CD8-positive, alpha-beta memory T cell (primary cell): ENCODE results near the gene SLC43A2. TPM values are rescaled to one million over a fixed set of nuclear protein-coding genes. Genes with fewer than 3 reads are reported as not detected.

ENCODE experiments used
- CTCF ChIA-PET: fragments of 350-600 bp; sonication (Branson Sonifier 250); formaldehyde crosslinking; loops from one replicate; lab custom pipeline; 2021; ENCODE audit warnings: antibody characterized with exemption; lab: Charles Lee
- POLR2A ChIA-PET: fragments of 350-600 bp; sonication (Branson Sonifier 250); formaldehyde crosslinking; loops from one replicate; lab custom pipeline; 2021; ENCODE audit warnings: antibody characterized with exemption; lab: Charles Lee
- DNase-seq, 5 donors: peaks; one replicate each; pipeline versions ENCODE4 v3.0.0 to v3.0.0-alpha.2; 2020 to 2022; ENCODE audit warnings: mixed read lengths in 1 of 5
- H3K27ac ChIP-seq: one replicate; pipeline ENCODE4 v1.7.0; 2013; ENCODE audit warnings: low read depth, mild to moderate bottlenecking, low read length, moderate library complexity
- H3K27me3 ChIP-seq: 2 replicates; pipeline ENCODE4 v1.7.0; 2013; ENCODE audit warnings: low read length, mild to moderate bottlenecking; ENCODE audit not compliant: insufficient read depth, poor library complexity, severe bottlenecking
- H3K36me3 ChIP-seq: 2 replicates; pipeline ENCODE4 v1.7.0; 2013; ENCODE audit warnings: mild to moderate bottlenecking, low read length, moderate library complexity; ENCODE audit not compliant: insufficient read depth
- H3K4me1 ChIP-seq: 2 replicates; pipeline ENCODE4 v1.7.0; 2013; ENCODE audit warnings: mild to moderate bottlenecking, low read length, moderate library complexity; ENCODE audit not compliant: insufficient read depth
- H3K4me3 ChIP-seq: 2 replicates; pipeline ENCODE4 v1.7.0; 2013; ENCODE audit warnings: mild to moderate bottlenecking, low read length
- H3K9me3 ChIP-seq: 2 replicates; pipeline ENCODE4 v1.7.0; 2013; ENCODE audit warnings: mild to moderate bottlenecking, low read length
- H3K27ac Mint-ChIP-seq, 8 donors: one replicate each; pipeline ENCODE4 v1.8.0; 2020 to 2021; ENCODE audit warnings: mixed read lengths in 8 of 8, mild to moderate bottlenecking in 6 of 8, inconsistent platforms in 3 of 8, moderate library complexity in 3 of 8
- H3K27me3 Mint-ChIP-seq, 2 donors: one replicate each; pipeline ENCODE4 v1.8.0; 2020 to 2021; ENCODE audit warnings: mixed read lengths in 2 of 2, mild to moderate bottlenecking in 1 of 2, moderate library complexity in 1 of 2
- H3K36me3 Mint-ChIP-seq, 3 donors: one replicate each; pipeline ENCODE4 v1.8.0; 2020 to 2021; ENCODE audit warnings: mixed read lengths in 3 of 3, inconsistent platforms in 1 of 3, mild to moderate bottlenecking in 1 of 3
- H3K4me1 Mint-ChIP-seq, 3 donors: one replicate each; pipeline ENCODE4 v1.8.0; 2020 to 2021; ENCODE audit warnings: mixed read lengths in 3 of 3, inconsistent platforms in 1 of 3, mild to moderate bottlenecking in 1 of 3
- H3K4me3 Mint-ChIP-seq, 7 donors: one replicate each; pipeline ENCODE4 v1.8.0; 2020 to 2021; ENCODE audit warnings: mixed read lengths in 7 of 7, mild to moderate bottlenecking in 6 of 7, moderate library complexity in 4 of 7, inconsistent platforms in 2 of 7
- H3K9me3 Mint-ChIP-seq, 5 donors: one replicate each; pipeline ENCODE4 v1.8.0; 2020 to 2022; ENCODE audit warnings: mixed read lengths in 5 of 5, mild to moderate bottlenecking in 3 of 5, moderate library complexity in 2 of 5, inconsistent platforms in 1 of 5
- polyA plus RNA-seq: library from polyadenylated mRNA; unstranded; fragments of 300-500 nt; fragmentation: Illumina TruSeq; gene quantifications from one replicate; pipeline ENCODE4 v1.2.3, GENCODE V29; 2021
- total RNA-seq, 2 experiments: library from RNA; stranded (reverse); gene quantifications; one replicate each; pipeline ENCODE4 v1.2.3, GENCODE V29; 2021

Gene SLC43A2
- total and polyA plus RNA-seq, 3 experiments from 2014 or later = 1.6 to 10.2 (median 9.0) TPM

DNA sequence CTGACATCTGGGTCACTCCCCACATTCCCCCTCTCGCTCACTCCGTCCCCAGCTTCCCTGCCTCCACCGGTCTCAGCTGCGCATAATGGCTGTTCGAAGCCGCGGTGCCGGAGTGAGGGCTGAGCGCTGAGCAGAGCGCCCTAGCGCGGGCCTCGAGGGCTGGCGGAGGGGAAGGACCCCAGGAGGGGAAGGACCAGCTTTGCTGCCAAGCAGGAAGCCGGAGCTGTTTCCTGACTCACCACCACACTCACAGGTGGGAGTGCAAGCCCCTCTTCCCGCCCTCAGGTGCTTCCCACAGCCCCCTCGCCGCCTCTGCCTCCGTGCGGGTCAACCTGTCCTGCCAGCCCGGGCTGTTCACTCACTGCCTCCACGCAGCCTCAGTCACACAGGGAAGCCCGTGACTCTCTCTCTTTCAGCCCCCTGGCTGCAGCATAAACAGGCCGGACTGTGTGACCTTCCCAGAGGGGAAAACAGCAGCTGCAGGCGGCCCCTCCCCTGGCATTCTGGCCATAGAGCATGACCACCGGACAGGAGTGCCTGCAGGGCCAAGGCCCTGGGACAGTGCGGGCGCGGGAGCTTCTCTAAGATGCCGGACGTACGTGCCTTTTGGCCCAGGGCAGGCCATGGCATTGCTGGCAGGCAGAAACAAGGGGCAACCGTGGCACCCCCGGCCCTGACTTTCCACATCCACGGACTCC lies 23.7 kb downstream of the SLC43A2 start:
- H3K4me3 Mint-ChIP-seq = no peak overlapping the region
- peaks cover 0 to 1% (median 0%) of the 10 kb centered on the region in 3 donors for H3K36me3 Mint-ChIP-seq
- no peaks in the 10 kb centered on the region for H3K9me3 Mint-ChIP-seq
- H3K27me3 ChIP-seq = no peaks in the 10 kb centered on the region
- POLR2A ChIA-PET = no interaction called here
- H3K4me1 Mint-ChIP-seq = peaks cover 4 to 6% (median 5%) of the 10 kb centered on the region in 3 donors
- H3K27ac ChIP-seq = no peak overlapping the region
- no peaks in the 10 kb centered on the region for H3K9me3 ChIP-seq
- no peak overlapping the region for H3K4me3 ChIP-seq
- CTCF ChIA-PET = no interaction called here
- H3K36me3 ChIP-seq = no peaks in the 10 kb centered on the region
- H3K4me1 ChIP-seq = no peaks in the 10 kb centered on the region
- DNase-seq = no peak
- peaks cover 0 to 1% of the 10 kb centered on the region in 2 donors for H3K27me3 Mint-ChIP-seq
- H3K27ac Mint-ChIP-seq = peak overlapping the region in 1 of 8 donors; percentile 51

GRCh38 chr17:1601571-1601970 lies 27.1 kb downstream of the SLC43A2 start:
- H3K27me3 ChIP-seq = no peaks in the 10 kb centered on the region
- H3K36me3 ChIP-seq = no peaks in the 10 kb centered on the region
- no peak for DNase-seq
- ChIA-PET CTCF (no interaction called here), POLR2A (no interaction called here)
- no peak overlapping the region for H3K4me3 Mint-ChIP-seq
- no peaks in the 10 kb centered on the region for H3K9me3 Mint-ChIP-seq
- no peaks in the 10 kb centered on the region for H3K9me3 ChIP-seq
- no peak overlapping the region for H3K27ac ChIP-seq
- H3K27me3 Mint-ChIP-seq = no peaks in the 10 kb centered on the region
- no peak overlapping the region for H3K27ac Mint-ChIP-seq
- H3K4me3 ChIP-seq = no peak overlapping the region
- no peaks in the 10 kb centered on the region for H3K4me1 ChIP-seq
- H3K36me3 Mint-ChIP-seq = peaks cover 0 to 1% (median 0%) of the 10 kb centered on the region in 3 donors
- no peaks in the 10 kb centered on the region for H3K4me1 Mint-ChIP-seq

DNA sequence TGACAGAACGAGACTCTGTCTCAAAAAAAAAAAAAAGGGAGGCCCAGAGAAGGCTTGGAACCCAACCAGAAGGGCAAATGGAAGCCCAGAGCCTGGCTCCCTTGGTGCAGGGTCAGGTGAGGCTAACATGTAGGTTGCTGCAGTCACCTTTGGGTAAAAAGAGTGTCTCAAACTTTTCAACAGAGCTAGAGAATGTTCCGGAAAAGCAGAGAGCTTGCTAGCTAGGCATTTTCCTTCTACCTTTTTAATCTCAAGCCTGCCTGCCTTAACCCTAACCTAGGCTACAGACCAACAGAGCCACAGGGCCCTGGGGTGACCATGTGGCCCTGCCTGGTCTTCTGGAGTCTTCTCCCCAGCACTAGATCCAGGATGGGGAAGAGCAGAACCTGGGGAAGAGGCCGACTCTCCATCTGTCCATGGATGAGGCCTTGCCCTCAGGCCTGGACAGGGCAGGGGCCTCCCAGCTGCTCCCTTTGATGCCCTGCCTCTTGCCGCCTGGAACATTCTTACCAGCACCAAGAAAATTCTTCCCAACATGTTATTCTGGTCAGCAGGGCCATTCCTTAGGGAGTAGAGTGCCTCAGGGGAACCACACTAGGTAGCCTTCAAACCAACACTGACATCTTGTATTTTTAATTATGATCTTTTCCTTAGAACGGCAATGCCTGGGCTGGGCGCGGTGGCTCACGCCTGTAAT lies 30.1 kb downstream of the SLC43A2 start:
- Histone ChIP-seq H3K4me1 (no peaks in the 10 kb centered on the region), H3K36me3 (no peaks in the 10 kb centered on the region), H3K9me3 (no peaks in the 10 kb centered on the region), H3K27me3 (no peaks in the 10 kb centered on the region), H3K4me3 (no peak overlapping the region), H3K27ac (no peak overlapping the region)
- Mint-ChIP-seq H3K4me1 (no peaks in the 10 kb centered on the region), H3K36me3 (peaks cover 0 to 1% (median 0%) of the 10 kb centered on the region in 3 donors), H3K27ac (no peak overlapping the region), H3K4me3 (no peak overlapping the region), H3K27me3 (no peaks in the 10 kb centered on the region), H3K9me3 (no peaks in the 10 kb centered on the region)
- ChIA-PET CTCF (interaction anchor here (1.4 kb wide), 1 partner anchor 51 kb away, joined by 3 read pairs; the partner anchor contains the start of gene RILP), POLR2A (interaction anchor here (0.7 kb wide), 1 partner anchor 54 kb away, joined by 5 read pairs; no protein-coding TSS in a partner anchor)
- DNase-seq = no peak

GRCh38 chr17:1597861-1598342 lies 30.7 kb downstream of the SLC43A2 start:
- POLR2A ChIA-PET = interaction anchor here (0.7 kb wide), 1 partner anchor 53 kb away, joined by 5 read pairs; no protein-coding TSS in a partner anchor
- H3K9me3 Mint-ChIP-seq = no peaks in the 10 kb centered on the region

DNA sequence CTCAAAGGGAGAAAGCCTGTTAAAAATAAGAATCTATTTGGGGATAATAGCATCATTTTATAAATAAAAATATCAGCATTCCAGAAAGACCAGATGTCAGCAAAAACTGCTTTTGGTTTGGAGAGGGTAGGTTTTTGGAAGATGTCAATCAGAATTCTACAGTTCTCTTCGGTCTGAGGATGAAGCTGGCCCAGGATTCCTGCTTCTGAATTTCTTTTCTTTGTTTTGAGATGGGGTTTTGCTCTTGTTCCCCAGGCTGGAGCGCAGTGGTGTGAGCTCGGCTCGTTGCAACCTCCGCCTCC lies 35.1 kb downstream of the SLC43A2 start:
- Histone ChIP-seq H3K36me3 (no peaks in the 10 kb centered on the region), H3K9me3 (no peaks in the 10 kb centered on the region), H3K4me3 (no peak overlapping the region), H3K27me3 (no peaks in the 10 kb centered on the region), H3K4me1 (no peaks in the 10 kb centered on the region), H3K27ac (no peak overlapping the region)
- ChIA-PET CTCF (no interaction called here), POLR2A (no interaction called here)
- no peaks in the 10 kb centered on the region for H3K9me3 Mint-ChIP-seq
- no peaks in the 10 kb centered on the region for H3K27me3 Mint-ChIP-seq
- no peak overlapping the region for H3K4me3 Mint-ChIP-seq
- peaks cover 0 to 5% (median 0%) of the 10 kb centered on the region in 3 donors for H3K4me1 Mint-ChIP-seq
- H3K36me3 Mint-ChIP-seq = no peaks in the 10 kb centered on the region
- H3K27ac Mint-ChIP-seq = no peak overlapping the region
- DNase-seq = no peak

More at GRCh38 chr17:1597861-1598342, 30.7 kb downstream of the SLC43A2 start:
- no peaks in the 10 kb centered on the region for H3K36me3 ChIP-seq
- CTCF ChIA-PET = interaction anchor here (1.4 kb wide), 1 partner anchor 51 kb away, joined by 3 read pairs; the partner anchor contains the start of gene RILP
- no peak for DNase-seq
- Mint-ChIP-seq H3K4me3 (no peak overlapping the region), H3K27me3 (no peaks in the 10 kb centered on the region), H3K27ac (no peak overlapping the region), H3K4me1 (peaks cover 0 to 3% (median 0%) of the 10 kb centered on the region in 3 donors), H3K36me3 (peaks cover 0 to 1% (median 0%) of the 10 kb centered on the region in 3 donors)
- H3K27me3 ChIP-seq = no peaks in the 10 kb centered on the region
- H3K27ac ChIP-seq = no peak overlapping the region
- no peak overlapping the region for H3K4me3 ChIP-seq
- no peaks in the 10 kb centered on the region for H3K9me3 ChIP-seq
- H3K4me1 ChIP-seq = no peaks in the 10 kb centered on the region

- Histone ChIP-seq H3K27ac (no peak overlapping the region), H3K9me3 (no peaks in the 10 kb centered on the region), H3K36me3 (no peaks in the 10 kb centered on the region), H3K4me3 (no peak overlapping the region), H3K27me3 (no peaks in the 10 kb centered on the region), H3K4me1 (no peaks in the 10 kb centered on the region)
- no peaks in the 10 kb centered on the region for H3K9me3 Mint-ChIP-seq
- peak in 2 of 5 donors; percentile 7 to 24 for DNase-seq
- H3K4me3 Mint-ChIP-seq = no peak overlapping the region
- ChIA-PET POLR2A (no interaction called here), CTCF (no interaction called here)
- no peaks in the 10 kb centered on the region for H3K36me3 Mint-ChIP-seq
- H3K27me3 Mint-ChIP-seq = no peaks in the 10 kb centered on the region
- H3K4me1 Mint-ChIP-seq = peaks cover 0 to 5% (median 0%) of the 10 kb centered on the region in 3 donors
- H3K27ac Mint-ChIP-seq = peak overlapping the region in 1 of 8 donors; percentile 36
These were observed 35.6 kb downstream of the SLC43A2 start for GRCh38 chr17:1592751-1593629.

DNA sequence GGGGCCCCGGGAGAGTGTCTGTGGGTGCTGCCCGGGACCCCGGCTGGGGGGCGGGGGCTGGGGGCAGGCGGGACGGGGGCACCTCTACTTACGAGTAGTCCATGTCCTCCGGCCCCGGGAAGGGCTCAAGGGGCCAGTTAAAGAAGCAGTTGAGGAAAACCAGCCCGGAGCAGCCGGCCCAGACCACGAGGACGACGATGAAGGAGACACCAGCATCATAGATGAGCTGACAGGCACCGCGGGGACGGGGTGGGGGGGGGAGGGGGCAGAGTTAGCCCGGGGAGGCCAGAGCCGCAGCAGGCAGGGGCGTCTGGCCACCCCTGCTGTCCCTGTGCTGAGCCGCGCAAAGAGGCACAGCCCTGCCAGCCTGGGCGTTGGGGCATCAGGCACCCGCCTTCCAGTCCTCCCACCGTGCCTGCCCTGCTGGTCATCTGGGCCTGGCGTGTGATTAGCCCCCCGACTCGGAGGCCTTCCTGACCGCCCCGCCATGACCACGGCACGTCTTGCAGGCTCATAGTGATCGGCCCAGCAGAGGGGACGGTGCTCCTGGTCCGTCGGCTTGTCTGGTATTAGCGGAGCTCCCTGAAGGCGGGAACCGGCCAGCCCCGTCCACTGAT lies 37.1 kb downstream of the SLC43A2 start:
- Mint-ChIP-seq H3K36me3 (no peaks in the 10 kb centered on the region), H3K27me3 (no peaks in the 10 kb centered on the region), H3K9me3 (no peaks in the 10 kb centered on the region), H3K27ac (no peak overlapping the region), H3K4me1 (peaks cover 0 to 5% (median 0%) of the 10 kb centered on the region in 3 donors), H3K4me3 (no peak overlapping the region)
- ChIA-PET POLR2A (no interaction called here), CTCF (no interaction called here)
- H3K27me3 ChIP-seq = no peaks in the 10 kb centered on the region
- DNase-seq = no peak
- H3K9me3 ChIP-seq = no peaks in the 10 kb centered on the region
- no peak overlapping the region for H3K4me3 ChIP-seq
- H3K4me1 ChIP-seq = no peaks in the 10 kb centered on the region
- H3K36me3 ChIP-seq = no peaks in the 10 kb centered on the region
- H3K27ac ChIP-seq = no peak overlapping the region
